Tibial nerve (tissue), 3 donors: ENCODE measurements around the gene CHL1.

ENCODE experiments used
- EP300 ChIP-seq, 2 donors: sonication (generic); formaldehyde crosslinking; IDR thresholded peaks; one replicate each; pipeline ENCODE4 v1.6.1; 2017; ENCODE audit warnings: antibody characterized with exemption in 2 of 2, mild to moderate bottlenecking in 1 of 2
- POLR2A ChIP-seq, 2 donors: fragments of 450-650 bp; IDR thresholded peaks; one replicate each; pipeline ENCODE4 v1.6.1; 2017; ENCODE audit warnings: antibody characterized with exemption in 2 of 2, mild to moderate bottlenecking in 2 of 2, moderate library complexity in 2 of 2

GRCh38 chr3:192215-192929 lies 4.2 kb upstream of the CHL1 start:
- TF ChIP-seq EP300 (IDR thresholded peaks at IDR 0.05) (no peak), POLR2A (IDR thresholded peaks at IDR 0.05) (no peak)
